ENCODE measurements around the gene BRSK1. TPM values are rescaled to one million over a fixed set of nuclear protein-coding genes. Genes with fewer than 3 reads are reported as not detected.
A peak's percentile ranks its signal among the peaks of the same experiment; 100 is the strongest.

The BRSK1 gene
- total and polyA plus RNA-seq, 2 donors from 2014 or later, result 1.4 to 6.5 TPM

DNA sequence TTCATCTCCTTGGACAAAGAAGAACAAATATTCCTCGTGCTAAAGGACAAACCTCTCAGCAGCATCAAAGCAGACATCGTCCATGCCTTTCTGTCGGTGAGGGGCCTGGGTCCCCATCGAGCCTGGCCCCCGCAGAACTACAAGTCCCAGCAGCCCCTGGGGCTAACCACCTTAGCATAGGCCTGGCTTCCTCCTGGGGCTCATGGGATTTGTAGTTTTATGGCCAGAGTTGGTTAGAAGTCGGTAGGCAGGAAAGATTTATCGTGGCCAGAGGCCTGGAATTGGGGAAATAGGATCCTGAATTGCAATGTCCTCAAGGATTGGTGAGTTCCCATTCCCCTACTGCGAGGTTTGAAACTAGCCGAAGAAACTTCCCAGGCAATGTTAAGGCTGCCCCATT, 21.7 kb downstream of the BRSK1 start:
- intact Hi-C loops (cut with DNase I), result no loop called here

DNA sequence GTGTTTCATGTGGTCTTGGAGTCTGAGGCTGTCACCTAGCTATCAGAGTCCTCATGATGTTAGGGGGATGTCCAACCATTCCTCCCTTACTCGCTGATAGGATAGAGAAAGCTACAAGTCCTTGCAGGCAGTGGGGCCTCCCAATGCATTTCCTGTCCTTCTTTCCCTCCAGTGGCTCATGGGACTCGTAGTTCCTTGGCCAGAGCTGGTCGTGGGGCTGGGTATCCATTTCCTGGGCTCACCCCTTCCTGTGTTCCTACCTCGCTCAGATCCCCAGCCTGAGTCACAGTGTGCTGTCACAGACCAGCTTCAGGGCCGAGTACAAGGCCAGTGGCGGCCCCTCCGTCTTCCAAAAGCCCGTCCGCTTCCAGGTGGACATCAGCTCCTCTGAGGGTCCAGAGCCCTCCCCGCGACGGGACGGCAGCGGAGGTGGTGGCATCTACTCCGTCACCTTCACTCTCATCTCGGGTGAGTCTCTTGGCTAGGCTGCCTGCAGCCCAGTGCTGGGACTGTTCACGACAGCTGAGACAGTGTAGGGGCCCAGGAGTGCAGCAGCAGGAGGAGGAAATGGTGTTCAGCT, 22.3 kb downstream of the BRSK1 start:
- H3K36me3 ChIP-seq (ENCODE audit: control insufficient read depth in 2 of 3, insufficient read depth in 3 of 3, low read length in 3 of 3), result peaks cover 0 to 2% (median 0%) of the 10 kb centered on the region in 3 donors
- TF ChIP-seq, protein P1, sequence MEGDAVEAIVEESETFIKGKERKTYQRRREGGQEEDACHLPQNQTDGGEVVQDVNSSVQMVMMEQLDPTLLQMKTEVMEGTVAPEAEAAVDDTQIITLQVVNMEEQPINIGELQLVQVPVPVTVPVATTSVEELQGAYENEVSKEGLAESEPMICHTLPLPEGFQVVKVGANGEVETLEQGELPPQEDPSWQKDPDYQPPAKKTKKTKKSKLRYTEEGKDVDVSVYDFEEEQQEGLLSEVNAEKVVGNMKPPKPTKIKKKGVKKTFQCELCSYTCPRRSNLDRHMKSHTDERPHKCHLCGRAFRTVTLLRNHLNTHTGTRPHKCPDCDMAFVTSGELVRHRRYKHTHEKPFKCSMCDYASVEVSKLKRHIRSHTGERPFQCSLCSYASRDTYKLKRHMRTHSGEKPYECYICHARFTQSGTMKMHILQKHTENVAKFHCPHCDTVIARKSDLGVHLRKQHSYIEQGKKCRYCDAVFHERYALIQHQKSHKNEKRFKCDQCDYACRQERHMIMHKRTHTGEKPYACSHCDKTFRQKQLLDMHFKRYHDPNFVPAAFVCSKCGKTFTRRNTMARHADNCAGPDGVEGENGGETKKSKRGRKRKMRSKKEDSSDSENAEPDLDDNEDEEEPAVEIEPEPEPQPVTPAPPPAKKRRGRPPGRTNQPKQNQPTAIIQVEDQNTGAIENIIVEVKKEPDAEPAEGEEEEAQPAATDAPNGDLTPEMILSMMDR (IDR thresholded peaks at IDR 0.05; ENCODE audit: borderline replicate concordance, extremely low read depth, insufficient read depth), result no peak
- no peak overlapping the region for H3K4me3 ChIP-seq (ENCODE audit: low read length in 3 of 3)
- H3K4me1 ChIP-seq (ENCODE audit: control insufficient read depth in 2 of 3, insufficient read depth in 2 of 3, low read depth in 1 of 3, low read length in 3 of 3), result no peaks in the 10 kb centered on the region
- H3K27ac ChIP-seq (ENCODE audit: low read depth in 2 of 2, low read length in 2 of 2), result no peak overlapping the region
- H3K9me3 ChIP-seq (ENCODE audit: control insufficient read depth in 2 of 3, insufficient read depth in 1 of 3, low read length in 3 of 3), result no peaks in the 10 kb centered on the region
- no peak for FAIRE-seq
- DNase-seq, result no peak
- intact Hi-C loops (cut with DNase I), result no loop called here
- H3K9ac ChIP-seq (ENCODE audit: low read length in 3 of 3), result no peak overlapping the region
- no peaks in the 10 kb centered on the region for H3K27me3 ChIP-seq (ENCODE audit: control insufficient read depth, insufficient read depth, low read length)

More for the DNA sequence above, 21.7 kb downstream of the BRSK1 start:
- no peaks in the 10 kb centered on the region for H3K27me3 ChIP-seq (ENCODE audit: control insufficient read depth, insufficient read depth, low read length)
- TF ChIP-seq, protein P1 (IDR thresholded peaks at IDR 0.05; ENCODE audit: borderline replicate concordance, extremely low read depth, insufficient read depth), result no peak
- peaks cover 0 to 2% (median 0%) of the 10 kb centered on the region in 3 donors for H3K36me3 ChIP-seq (ENCODE audit: control insufficient read depth in 2 of 3, insufficient read depth in 3 of 3, low read length in 3 of 3)
- no peak overlapping the region for H3K27ac ChIP-seq (ENCODE audit: low read depth in 2 of 2, low read length in 2 of 2)
- H3K9ac ChIP-seq (ENCODE audit: low read length in 3 of 3), result no peak overlapping the region
- FAIRE-seq, result no peak
- DNase-seq, result peak in 1 of 5 donors; percentile 65
- no peak overlapping the region for H3K4me3 ChIP-seq (ENCODE audit: low read length in 3 of 3)
- H3K4me1 ChIP-seq (ENCODE audit: control insufficient read depth in 2 of 3, insufficient read depth in 2 of 3, low read depth in 1 of 3, low read length in 3 of 3), result no peaks in the 10 kb centered on the region
- no peaks in the 10 kb centered on the region for H3K9me3 ChIP-seq (ENCODE audit: control insufficient read depth in 2 of 3, insufficient read depth in 1 of 3, low read length in 3 of 3)

DNA sequence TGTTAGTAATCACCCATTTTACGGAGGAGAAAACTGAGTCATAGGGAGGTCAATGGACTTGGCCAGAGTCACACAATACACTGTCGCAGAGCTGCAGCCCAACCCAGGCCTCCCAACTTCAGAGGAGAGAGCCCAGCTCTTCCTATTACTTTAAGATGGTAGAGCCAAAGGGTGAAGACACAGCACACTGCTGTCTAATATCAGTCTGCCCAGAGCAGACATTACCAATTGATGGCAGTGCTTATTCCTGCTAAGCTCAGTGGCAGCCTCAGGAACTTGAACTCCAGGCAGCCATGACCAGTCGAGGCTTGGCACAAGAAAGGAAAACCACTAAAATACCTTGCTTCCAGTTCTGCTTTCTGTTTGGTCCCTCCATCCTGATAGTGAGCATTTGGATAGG, 22.9 kb downstream of the BRSK1 start:
- Histone ChIP-seq H3K9ac (ENCODE audit: low read length in 3 of 3) (no peak overlapping the region), H3K4me1 (ENCODE audit: control insufficient read depth in 2 of 3, insufficient read depth in 2 of 3, low read depth in 1 of 3, low read length in 3 of 3) (no peaks in the 10 kb centered on the region), H3K27me3 (ENCODE audit: control insufficient read depth, insufficient read depth, low read length) (no peaks in the 10 kb centered on the region), H3K27ac (ENCODE audit: low read depth in 2 of 2, low read length in 2 of 2) (no peak overlapping the region), H3K4me3 (ENCODE audit: low read length in 3 of 3) (no peak overlapping the region), H3K36me3 (ENCODE audit: control insufficient read depth in 2 of 3, insufficient read depth in 3 of 3, low read length in 3 of 3) (peaks cover 0 to 2% (median 0%) of the 10 kb centered on the region in 3 donors), H3K9me3 (ENCODE audit: control insufficient read depth in 2 of 3, insufficient read depth in 1 of 3, low read length in 3 of 3) (no peaks in the 10 kb centered on the region)
- intact Hi-C loops (cut with DNase I), result no loop called here
- DNase-seq, result no peak
- TF ChIP-seq, protein P1 (IDR thresholded peaks at IDR 0.05; ENCODE audit: borderline replicate concordance, extremely low read depth, insufficient read depth), result no peak
- FAIRE-seq, result no peak

DNA sequence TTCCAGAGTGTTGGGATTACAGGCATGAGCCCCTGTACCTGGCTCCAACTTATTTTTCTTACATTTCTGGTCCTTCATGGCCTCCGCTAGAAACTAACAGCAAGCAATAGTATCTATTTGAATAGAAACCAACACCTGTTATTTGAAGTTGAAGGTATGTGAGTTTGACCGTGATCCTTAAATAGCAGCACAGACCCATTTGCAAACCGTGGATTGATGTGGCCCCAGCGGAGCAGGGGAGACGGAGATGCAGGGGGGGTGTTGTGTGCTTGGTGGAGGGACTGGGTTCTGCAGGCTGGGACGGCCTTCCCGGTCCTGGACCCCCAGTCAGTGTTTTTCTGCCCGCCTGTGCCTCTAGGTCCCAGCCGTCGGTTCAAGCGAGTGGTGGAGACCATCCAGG, 24.5 kb downstream of the BRSK1 start:
- intact Hi-C loops (cut with DNase I), result no loop called here
- peaks cover 0 to 2% (median 0%) of the 10 kb centered on the region in 3 donors for H3K36me3 ChIP-seq (ENCODE audit: control insufficient read depth in 2 of 3, insufficient read depth in 3 of 3, low read length in 3 of 3)

More for the DNA sequence above, 24.5 kb downstream of the BRSK1 start:
- Histone ChIP-seq H3K9me3 (ENCODE audit: control insufficient read depth in 2 of 3, insufficient read depth in 1 of 3, low read length in 3 of 3) (no peaks in the 10 kb centered on the region), H3K4me1 (ENCODE audit: control insufficient read depth in 2 of 3, insufficient read depth in 2 of 3, low read depth in 1 of 3, low read length in 3 of 3) (no peaks in the 10 kb centered on the region), H3K27ac (ENCODE audit: low read depth in 2 of 2, low read length in 2 of 2) (no peak overlapping the region), H3K27me3 (ENCODE audit: control insufficient read depth, insufficient read depth, low read length) (no peaks in the 10 kb centered on the region), H3K9ac (ENCODE audit: low read length in 3 of 3) (no peak overlapping the region), H3K4me3 (ENCODE audit: low read length in 3 of 3) (no peak overlapping the region)
- DNase-seq, result no peak
- FAIRE-seq, result no peak
- TF ChIP-seq, protein P1 (IDR thresholded peaks at IDR 0.05; ENCODE audit: borderline replicate concordance, extremely low read depth, insufficient read depth), result no peak
